Aorta (tissue), 5 donors: ENCODE measurements around the gene GRN. TPM values are rescaled to one million over a fixed set of nuclear protein-coding genes. Genes with fewer than 3 reads are reported as not detected.
A peak's percentile ranks its signal among the peaks of the same experiment; 100 is the strongest.
"Not testable (repeated sequence)": the region's sequence is repeated elsewhere in the genome, so short reads cannot be mapped to it uniquely, and the experiment has no call there.

ENCODE experiments used
- ATAC-seq: fragments of 200-7000 bp; cut with Tn5 transposase; one replicate; pipeline ENCODE4 v1.9.1; 2022; ENCODE audit warnings: moderate library complexity; ENCODE audit not compliant: low FRiP score
- DNase-seq, 2 donors: peaks; one replicate each; pipeline ENCODE4 v3.0.0-alpha.2; 2020
- H3K27ac ChIP-seq, 2 donors: one replicate each; pipeline ENCODE4 v1.5.1; 2013; ENCODE audit warnings: low read length in 2 of 2, mild to moderate bottlenecking in 2 of 2, moderate library complexity in 2 of 2, control low read depth in 1 of 2, inconsistent platforms in 1 of 2, low read depth in 1 of 2
- H3K27me3 ChIP-seq, 2 donors: one replicate each; pipeline ENCODE4 v1.6.1; 2013; ENCODE audit warnings: control low read depth in 1 of 2, low read length in 1 of 2, mild to moderate bottlenecking in 1 of 2, moderate library complexity in 1 of 2; ENCODE audit not compliant: insufficient read depth in 2 of 2, control insufficient read depth in 1 of 2
- H3K36me3 ChIP-seq, 2 donors: one replicate each; pipeline ENCODE4 v1.6.1; 2013; ENCODE audit warnings: control low read depth in 1 of 2, low read length in 1 of 2, mild to moderate bottlenecking in 1 of 2; ENCODE audit not compliant: insufficient read depth in 2 of 2, control insufficient read depth in 1 of 2
- H3K4me1 ChIP-seq, 2 donors: one replicate each; pipeline ENCODE4 v1.6.1; 2013; ENCODE audit warnings: low read length in 2 of 2, control low read depth in 1 of 2, mild to moderate bottlenecking in 1 of 2, moderate library complexity in 1 of 2; ENCODE audit not compliant: insufficient read depth in 2 of 2, control insufficient read depth in 1 of 2
- H3K4me3 ChIP-seq, 2 donors: one replicate each; pipeline ENCODE4 v1.5.1; 2013; ENCODE audit warnings: low read length in 2 of 2, control low read depth in 1 of 2, mild to moderate bottlenecking in 1 of 2
- H3K9me3 ChIP-seq: one replicate; pipeline ENCODE4 v1.6.1; 2013; ENCODE audit warnings: mild to moderate bottlenecking, low read length; ENCODE audit not compliant: control insufficient read depth
- WGBS, 2 donors: extraction: QIAGEN DNeasy Blood & Tissue Kit; methylation state at CpG; one replicate each; pipeline ENCODE4 v1.1.7; 2013; 5-methylcytosine and 5-hydroxymethylcytosine counted together
- intact Hi-C, 2 donors: fragments of 100-400 bp; cut with DNase I; formaldehyde crosslinking; loops; one replicate each; pipeline versions ENCODE4 v1.14.2 to v1.15.0; 2022
- polyA plus RNA-seq, 2 donors: library from polyadenylated mRNA; stranded (reverse); fragments of 200-250 nt; gene quantifications; one replicate each; pipeline ENCODE4 v1.2.3, GENCODE V29; 2013
- total RNA-seq, 2 donors: library from RNA; stranded (reverse); fragmentation: NEBNext Ultra II Directional; extraction: Animal tissue kit (Norgen Biotek cat#: 25700); gene quantifications; one replicate each; pipeline ENCODE4 v1.2.1, GENCODE V29; 2021
- donor health status: healthy with polysubstance abuse.
- donor health status: Bipolar disorder and iron deficiency.
- donor health status: DM: no; HTN: no; CAD: no.
- donor health status: DM: no; HTN: no; CAD: no.
- donor health status: DM: yes; HTN: yes; CAD: no.

Gene GRN
- total and polyA plus RNA-seq, 4 donors: 125 to 248 (median 154) TPM

- ATAC-seq (peak; percentile 93), DNase-seq (peak; percentile 84 to 94)
- Histone ChIP-seq H3K27me3 (no peaks in the 10 kb centered on the region), H3K27ac (no peak overlapping the region), H3K9me3 (no peaks in the 10 kb centered on the region), H3K36me3 (no peaks in the 10 kb centered on the region), H3K4me3 (peak overlapping the region; percentile 10 to 21), H3K4me1 (no peaks in the 10 kb centered on the region)
- intact Hi-C loops: loop anchor here in 1 of 2 donors (10.0 kb wide), 1 partner anchor 119 kb away; the partner anchor contains the start of gene GPATCH8
- WGBS, 2 donors: 2 to 3% methylated on average over 68 of the region's 68 CpGs
These were observed 40.4 kb downstream of the GRN start for GRCh38 chr17:44385287-44386181.

GRCh38 chr17:44386182-44386525 lies 41.1 kb downstream of the GRN start:
- no peak overlapping the region for H3K4me3 ChIP-seq
- no peak overlapping the region for H3K27ac ChIP-seq
- no peaks in the 10 kb centered on the region for H3K27me3 ChIP-seq
- ATAC-seq (no peak), DNase-seq (no peak)
- H3K4me1 ChIP-seq: no peaks in the 10 kb centered on the region
- no peaks in the 10 kb centered on the region for H3K36me3 ChIP-seq
- no peaks in the 10 kb centered on the region for H3K9me3 ChIP-seq
- WGBS, 2 donors: 24 to 28% methylated on average over 10 of the region's 10 CpGs
- intact Hi-C loops: loop anchor here in 1 of 2 donors (10.0 kb wide), 1 partner anchor 119 kb away; the partner anchor contains the start of gene GPATCH8

GRCh38 chr17:44387804-44388203 lies 42.7 kb downstream of the GRN start:
- DNase-seq (peak in 1 of 2 donors; percentile 30), ATAC-seq (no peak)
- Histone ChIP-seq H3K27ac (no peak overlapping the region), H3K4me3 (no peak overlapping the region), H3K9me3 (no peaks in the 10 kb centered on the region), H3K27me3 (no peaks in the 10 kb centered on the region), H3K4me1 (no peaks in the 10 kb centered on the region), H3K36me3 (no peaks in the 10 kb centered on the region)
- 89 to 90% methylated on average over 2 of the region's 2 CpGs for WGBS, 2 donors
- intact Hi-C loops: loop anchor here in 1 of 2 donors (10.0 kb wide), 1 partner anchor 117 kb away; the partner anchor contains the start of gene GPATCH8

- intact Hi-C loops: loop anchor here in 1 of 2 donors (10.0 kb wide), 1 partner anchor 116 kb away; the partner anchor contains the start of gene GPATCH8
- no peaks in the 10 kb centered on the region for H3K4me1 ChIP-seq
- ATAC-seq (no peak), DNase-seq (peak in 1 of 2 donors; percentile 44)
- no peaks in the 10 kb centered on the region for H3K27me3 ChIP-seq
- no peaks in the 10 kb centered on the region for H3K9me3 ChIP-seq
- H3K36me3 ChIP-seq: no peaks in the 10 kb centered on the region
- WGBS, 2 donors: 33 to 53% methylated on average over 1 of the region's 1 CpG
- H3K27ac ChIP-seq: no peak within 1 kb of the TSS
- no peak within 1 kb of the TSS for H3K4me3 ChIP-seq
These were observed 44.2 kb downstream of the GRN start, which contains the start of gene ITGA2B for GRCh38 chr17:44389281-44389680. ITGA2B (minus strand) TSS chr17:44389649; CDS start chr17:44389473, 176 bp downstream.

- Histone ChIP-seq H3K27me3 (no peaks in the 10 kb centered on the region), H3K4me3 (no peak overlapping the region), H3K36me3 (no peaks in the 10 kb centered on the region), H3K9me3 (no peaks in the 10 kb centered on the region), H3K4me1 (no peaks in the 10 kb centered on the region), H3K27ac (no peak overlapping the region)
- whole genome bisulfite sequencing, 2 donors: 92 to 95% methylated on average over 6 of the region's 6 CpGs
- peak in 1 of 2 donors; percentile 38 for DNase-seq
- ATAC-seq: no peak
- intact Hi-C loops: loop anchor here (10.0 kb wide), 2 partner anchors 115 to 265 kb away; partner anchors contain the start of genes GPATCH8 (in 1 of the 2) and MEIOC (in 1 of the 2)
These were observed 44.7 kb downstream of the GRN start for GRCh38 chr17:44389723-44390202.

- ATAC-seq: no peak
- H3K27me3 ChIP-seq: no peaks in the 10 kb centered on the region
- no peak overlapping the region for H3K4me3 ChIP-seq
- no peak overlapping the region for H3K27ac ChIP-seq
- no peak for DNase-seq
- no peaks in the 10 kb centered on the region for H3K36me3 ChIP-seq
- no peaks in the 10 kb centered on the region for H3K9me3 ChIP-seq
- WGBS, 2 donors: 67 to 75% methylated on average over 10 of the region's 10 CpGs
- H3K4me1 ChIP-seq: no peaks in the 10 kb centered on the region
- intact Hi-C loops: loop anchor here in 1 of 2 donors (10.0 kb wide), 1 partner anchor 264 kb away; the partner anchor contains the start of gene MEIOC
These were observed 45.3 kb downstream of the GRN start for GRCh38 chr17:44390250-44390870.

GRCh38 chr17:44394112-44394511 lies 49.0 kb downstream of the GRN start:
- 91 to 94% methylated on average over 9 of the region's 9 CpGs for WGBS, 2 donors
- H3K9me3 ChIP-seq, H3K4me3 ChIP-seq, ATAC-seq, H3K27me3 ChIP-seq, H3K36me3 ChIP-seq, H3K27ac ChIP-seq, H3K4me1 ChIP-seq: not testable (repeated sequence)
- intact Hi-C loops: loop anchor here in 1 of 2 donors (10.0 kb wide), 1 partner anchor 261 kb away; the partner anchor contains the start of gene MEIOC
- peak in 1 of 2 donors; percentile 40 for DNase-seq

- ATAC-seq: no peak
- Histone ChIP-seq H3K4me3 (no peak overlapping the region), H3K36me3 (peaks cover 0 to 2% of the 10 kb centered on the region in 2 donors), H3K27me3 (no peaks in the 10 kb centered on the region), H3K27ac (no peak overlapping the region), H3K9me3 (no peaks in the 10 kb centered on the region), H3K4me1 (no peaks in the 10 kb centered on the region)
- no peak for DNase-seq
- WGBS, 2 donors: 93 to 98% methylated on average over 2 of the region's 2 CpGs
- intact Hi-C loops: loop anchor here in 1 of 2 donors (10.0 kb wide), 1 partner anchor 260 kb away; the partner anchor contains the start of gene MEIOC
These were observed 49.7 kb downstream of the GRN start for GRCh38 chr17:44394833-44395232.
